Left renal pelvis (tissue), 4 donors: ENCODE results near the gene FBXL17. TPM values are rescaled to one million over a fixed set of nuclear protein-coding genes. Genes with fewer than 3 reads are reported as not detected.

Experiments used
- DNase-seq, 4 donors: peaks; one replicate each; pipeline ENCODE4 v3.0.0-alpha.2; 2013; ENCODE audit warnings: low read depth in 4 of 4, low spot score in 3 of 4
- polyA plus RNA-seq, 4 donors: library from polyadenylated mRNA; unstranded; fragments of 120-200 nt; gene quantifications; one replicate each; pipeline ENCODE4 v1.2.1, GENCODE V29; 2013; ENCODE audit not compliant: insufficient read length in 4 of 4

FBXL17 gene
- polyA plus RNA-seq, 4 donors: 21.3 to 35.3 (median 27.6) TPM

- no peak for DNase-seq
Observed at GRCh38 chr5:108111736-108112135, 270.2 kb downstream of the FBXL17 start.

GRCh38 chr5:108109059-108109458 is 272.8 kb downstream of the FBXL17 start:
- no peak for DNase-seq

DNA sequence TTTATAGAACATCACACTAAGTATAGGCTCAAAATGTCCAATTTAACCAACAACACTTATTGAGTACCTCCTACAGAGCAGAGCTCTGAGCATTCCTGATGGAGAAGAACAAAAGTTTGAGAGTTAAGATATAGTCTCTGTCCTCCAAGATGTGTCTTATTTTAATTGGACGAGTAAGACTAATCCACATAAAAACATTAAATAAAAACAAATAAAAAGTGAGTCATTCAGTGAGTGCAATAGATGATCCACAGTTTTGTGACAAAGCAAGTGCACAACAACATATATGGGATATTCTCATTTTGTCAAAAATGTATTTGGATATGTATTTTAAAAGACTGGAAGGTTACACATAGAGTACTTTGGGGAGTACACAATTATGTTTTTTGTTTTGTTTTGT is 277.4 kb downstream of the FBXL17 start:
- no peak for DNase-seq

DNA sequence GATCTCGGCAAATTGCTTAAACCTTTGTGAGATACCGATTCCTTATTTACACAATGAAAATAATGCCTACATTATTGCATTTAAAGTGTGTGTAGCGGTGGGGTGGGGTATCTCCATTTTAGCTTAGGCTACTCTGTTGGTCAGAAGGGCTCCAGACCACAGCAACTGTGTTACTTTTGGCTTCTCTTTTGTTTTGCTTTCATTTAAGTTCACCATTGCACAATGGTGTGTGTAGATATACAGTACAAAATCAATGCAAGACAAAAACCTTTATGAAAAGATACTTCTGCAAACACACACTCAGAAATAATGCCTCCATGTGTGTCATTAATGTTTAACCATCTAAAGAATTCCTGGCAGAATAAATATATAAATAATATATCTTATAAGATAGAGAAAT is 279.4 kb downstream of the FBXL17 start:
- DNase-seq: no peak

DNA sequence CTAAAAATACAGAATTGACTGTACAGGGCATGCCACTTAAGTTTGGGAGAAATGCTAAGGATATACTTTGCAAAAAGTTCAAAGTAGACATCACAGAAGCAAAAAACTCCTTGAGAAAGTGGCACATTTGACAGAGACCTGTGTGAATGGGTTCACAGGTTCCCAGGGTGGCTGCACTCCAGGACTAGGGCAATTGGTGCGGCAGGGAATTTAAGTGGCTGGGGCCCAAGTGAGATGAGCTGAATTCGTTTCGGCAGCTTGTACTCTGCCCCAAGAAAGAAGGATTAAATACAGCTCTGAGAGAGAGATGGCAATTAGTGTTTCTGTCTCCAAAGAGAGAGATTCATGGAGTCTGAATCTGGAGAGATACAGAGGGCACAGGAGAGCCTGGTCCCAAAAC is 280.1 kb downstream of the FBXL17 start:
- no peak for DNase-seq

DNA sequence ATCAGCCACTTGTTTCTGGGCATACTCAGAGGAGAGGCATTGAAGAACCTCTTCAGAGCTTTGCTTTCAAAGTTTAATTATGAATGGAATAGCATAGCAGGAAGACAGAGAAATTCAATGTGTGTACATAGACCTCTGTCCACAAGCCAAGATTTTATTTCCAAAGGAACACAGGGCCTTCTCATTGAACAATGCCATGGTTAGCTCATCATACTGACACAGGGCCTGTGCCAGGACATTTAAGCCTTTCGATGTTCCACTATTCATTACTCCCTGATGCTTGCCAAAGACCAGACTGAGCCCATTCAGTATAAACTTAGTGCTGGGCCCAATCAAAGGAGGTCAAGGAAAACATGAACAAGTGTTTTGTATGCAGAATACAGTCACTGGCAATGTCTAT is 280.8 kb downstream of the FBXL17 start:
- DNase-seq: no peak

GRCh38 chr5:108094800-108095199 is 287.1 kb downstream of the FBXL17 start:
- no peak for DNase-seq

DNA sequence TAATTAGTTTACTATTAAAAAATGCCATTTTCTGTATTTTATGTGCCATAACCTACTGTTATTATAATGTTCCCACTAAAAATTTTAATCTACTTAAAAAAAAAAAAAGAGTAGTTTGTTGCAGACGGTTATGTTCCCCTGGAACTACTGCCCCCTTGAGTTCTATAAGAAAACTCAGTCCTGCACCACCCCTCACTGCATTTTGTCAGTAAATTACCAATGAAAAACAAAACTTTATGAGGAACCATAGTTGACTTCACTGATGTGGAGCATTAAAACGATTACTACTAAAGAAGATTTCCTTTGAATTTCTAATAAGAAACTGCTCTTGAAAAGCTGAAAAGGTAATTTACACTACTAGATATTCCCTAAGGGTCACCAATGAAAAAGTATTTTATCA is 288.7 kb downstream of the FBXL17 start:
- DNase-seq: no peak

- DNase-seq: no peak
Observed at GRCh38 chr5:108090946-108091345, 291.0 kb downstream of the FBXL17 start.

- DNase-seq: no peak
Observed at GRCh38 chr5:108084105-108084504, 297.8 kb downstream of the FBXL17 start.

- no peak for DNase-seq
Observed at GRCh38 chr5:108083232-108083631, 298.7 kb downstream of the FBXL17 start.

GRCh38 chr5:108081707-108082106 is 300.2 kb downstream of the FBXL17 start:
- no peak for DNase-seq

GRCh38 chr5:108079753-108080152 is 302.1 kb downstream of the FBXL17 start:
- no peak for DNase-seq

DNA sequence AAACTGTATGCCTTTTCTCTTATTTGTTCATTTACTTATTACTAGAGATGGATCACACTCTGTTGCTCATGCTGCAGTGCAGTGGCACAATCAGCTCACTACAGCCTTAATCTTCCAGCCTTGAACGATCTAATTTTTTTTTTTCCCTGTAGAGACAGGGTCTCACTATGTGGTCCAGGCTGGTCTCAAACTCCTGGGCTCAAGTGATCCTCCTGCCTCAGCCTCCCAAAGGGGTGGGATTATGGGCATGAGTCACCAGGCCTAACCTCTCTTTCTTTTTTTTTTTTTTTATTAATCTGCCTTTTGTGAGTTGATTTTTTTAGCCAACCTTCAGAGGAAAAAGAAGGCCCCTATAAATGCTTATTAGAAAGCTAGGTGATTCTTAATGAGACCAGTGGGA is 303.0 kb downstream of the FBXL17 start:
- no peak for DNase-seq

GRCh38 chr5:108078345-108078744 is 303.6 kb downstream of the FBXL17 start:
- DNase-seq: no peak

DNA sequence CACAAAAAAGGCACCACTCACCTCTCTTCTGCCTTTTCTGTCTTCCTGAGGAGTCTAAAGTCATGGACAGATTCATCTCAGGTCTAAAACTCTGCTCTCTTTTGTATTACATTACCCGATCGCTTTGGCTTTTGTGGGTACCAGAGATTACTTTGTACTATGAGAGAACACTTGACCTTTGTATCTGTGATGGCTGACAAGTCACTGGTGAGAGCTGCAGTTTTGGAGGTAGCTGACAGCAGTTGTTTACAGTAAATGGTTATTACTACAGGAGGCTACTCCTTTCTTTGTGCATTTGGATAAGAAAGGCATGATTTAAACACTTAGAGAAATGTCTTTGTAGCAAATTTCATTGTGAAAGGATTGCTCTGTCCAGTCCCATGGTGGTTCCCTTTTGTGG is 307.3 kb downstream of the FBXL17 start:
- no peak for DNase-seq

DNA sequence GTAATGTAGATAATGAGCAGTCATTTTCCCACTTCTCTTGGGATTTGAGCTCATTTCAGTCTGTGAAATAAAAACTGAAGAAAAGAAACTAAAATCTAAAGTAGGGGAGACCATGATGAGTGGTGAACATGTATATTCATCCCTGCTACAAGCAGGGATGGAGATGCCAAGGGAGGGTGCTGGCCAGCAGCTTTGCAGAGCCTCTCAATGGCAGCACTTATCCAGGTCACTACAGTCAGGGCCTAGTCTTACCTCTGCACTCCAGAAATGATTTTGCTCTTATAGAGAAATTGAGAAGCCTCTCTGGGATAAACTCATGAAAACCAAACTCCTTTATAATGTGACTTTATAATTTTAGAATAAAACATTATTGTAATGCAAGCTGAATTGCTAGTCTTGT is 317.6 kb downstream of the FBXL17 start:
- DNase-seq: no peak

GRCh38 chr5:108061941-108062340 is 320.0 kb downstream of the FBXL17 start:
- DNase-seq: no peak

DNA sequence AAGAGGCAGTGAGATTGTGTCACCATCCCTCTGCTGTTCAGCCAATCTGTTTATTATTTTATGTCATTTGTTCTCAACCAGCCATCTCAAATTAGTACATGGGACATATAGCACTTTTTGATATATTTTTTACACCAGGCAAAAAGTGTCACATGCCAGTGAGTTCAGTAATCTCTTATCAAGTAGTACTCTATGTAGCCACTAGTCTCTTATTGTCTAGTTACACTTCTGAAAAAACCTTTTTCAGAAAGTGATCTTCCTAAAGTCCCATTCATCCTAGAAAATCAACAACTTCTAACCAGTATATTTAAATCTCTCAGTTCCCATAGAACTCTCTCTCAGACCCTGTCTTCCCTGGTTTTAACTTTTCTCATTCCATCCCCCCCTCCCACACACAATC is 321.6 kb downstream of the FBXL17 start:
- DNase-seq: no peak

GRCh38 chr5:108059334-108059733 is 322.6 kb downstream of the FBXL17 start:
- DNase-seq: no peak

GRCh38 chr5:108054349-108054748 is 327.5 kb downstream of the FBXL17 start:
- DNase-seq: no peak

- DNase-seq: no peak
Observed at GRCh38 chr5:108046955-108047670, 334.8 kb downstream of the FBXL17 start.

- DNase-seq: no peak
Observed at GRCh38 chr5:108036482-108036881, 345.4 kb downstream of the FBXL17 start.
